ENCODE data around the gene TMEM131.

Gene TMEM131

GRCh38 chr2:97769308-97769707 lies 226.4 kb downstream of the TMEM131 start:
- peaks cover 13% of the 10 kb centered on the region for H3K4me1 Mint-ChIP-seq
- H3K4me3 Mint-ChIP-seq = no peak overlapping the region
- no peak for TF ChIP-seq CTCF (IDR thresholded peaks at IDR 0.05; ENCODE audit: unreplicated experiment in 3 of 3)
- no peaks in the 10 kb centered on the region for H3K9me3 Mint-ChIP-seq
- peak overlapping the region in 1 of 3 experiments; percentile 54 for H3K27ac Mint-ChIP-seq
- no peaks in the 10 kb centered on the region for H3K27me3 Mint-ChIP-seq (ENCODE audit: low read depth)
- peaks cover 64% of the 10 kb centered on the region for H3K36me3 Mint-ChIP-seq (ENCODE audit: low read depth)

GRCh38 chr2:97766567-97766966 lies 229.2 kb downstream of the TMEM131 start:
- Mint-ChIP-seq H3K4me1 (peaks cover 9% of the 10 kb centered on the region), H3K27me3 (ENCODE audit: low read depth) (no peaks in the 10 kb centered on the region), H3K4me3 (no peak overlapping the region), H3K36me3 (ENCODE audit: low read depth) (peaks cover 65% of the 10 kb centered on the region), H3K9me3 (no peaks in the 10 kb centered on the region), H3K27ac (no peak overlapping the region)
- TF ChIP-seq CTCF (IDR thresholded peaks at IDR 0.05; ENCODE audit: unreplicated experiment in 3 of 3) = no peak

GRCh38 chr2:97765933-97766332 lies 229.8 kb downstream of the TMEM131 start:
- Mint-ChIP-seq H3K4me1 (peaks cover 9% of the 10 kb centered on the region), H3K4me3 (no peak overlapping the region), H3K27me3 (ENCODE audit: low read depth) (no peaks in the 10 kb centered on the region), H3K27ac (no peak overlapping the region), H3K36me3 (ENCODE audit: low read depth) (peaks cover 62% of the 10 kb centered on the region), H3K9me3 (no peaks in the 10 kb centered on the region)
- no peak for TF ChIP-seq CTCF (IDR thresholded peaks at IDR 0.05; ENCODE audit: unreplicated experiment in 3 of 3)

GRCh38 chr2:97764559-97765263 lies 231.0 kb downstream of the TMEM131 start:
- Mint-ChIP-seq H3K4me3 (no peak overlapping the region), H3K36me3 (ENCODE audit: low read depth) (peaks cover 66% of the 10 kb centered on the region), H3K4me1 (peaks cover 9% of the 10 kb centered on the region), H3K27me3 (ENCODE audit: low read depth) (no peaks in the 10 kb centered on the region), H3K9me3 (no peaks in the 10 kb centered on the region), H3K27ac (no peak overlapping the region)
- no peak for TF ChIP-seq CTCF (IDR thresholded peaks at IDR 0.05; ENCODE audit: unreplicated experiment in 3 of 3)

- H3K27ac Mint-ChIP-seq = no peak overlapping the region
- H3K4me3 Mint-ChIP-seq = no peak overlapping the region
Measured at GRCh38 chr2:97763176-97763845, 232.4 kb downstream of the TMEM131 start.

More at GRCh38 chr2:97763176-97763845, 232.4 kb downstream of the TMEM131 start:
- no peak for TF ChIP-seq CTCF (IDR thresholded peaks at IDR 0.05; ENCODE audit: unreplicated experiment in 3 of 3)
- H3K9me3 Mint-ChIP-seq = no peaks in the 10 kb centered on the region
- peaks cover 8% of the 10 kb centered on the region for H3K4me1 Mint-ChIP-seq
- H3K36me3 Mint-ChIP-seq (ENCODE audit: low read depth) = peaks cover 78% of the 10 kb centered on the region
- no peaks in the 10 kb centered on the region for H3K27me3 Mint-ChIP-seq (ENCODE audit: low read depth)

All from nephron (organoid).